Measurements from ENCODE around the gene TMEM145.

TMEM145 gene

DNA sequence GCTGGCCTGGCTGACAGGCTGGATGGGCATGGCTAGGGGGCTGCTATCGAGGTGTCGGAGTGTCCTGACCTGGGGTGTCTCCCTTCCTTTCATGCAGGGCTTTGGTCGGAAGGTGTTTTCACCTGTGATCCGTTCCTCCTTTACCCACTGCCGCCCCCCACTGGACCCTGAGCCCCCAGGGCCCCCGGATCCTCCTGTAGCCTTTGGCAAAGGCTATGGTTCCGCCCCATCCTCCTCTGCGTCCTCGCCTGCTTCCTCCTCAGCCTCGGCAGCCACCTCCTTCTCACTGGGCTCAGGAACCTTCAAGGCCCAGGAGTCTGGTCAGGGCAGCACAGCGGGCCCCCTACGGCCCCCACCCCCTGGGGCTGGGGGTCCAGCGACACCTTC lies 23.0 kb upstream of the TMEM145 start:
- no peak for DNase-seq (ENCODE audit: low spot score)

GRCh38 chr19:42290523-42291434 lies 22.3 kb upstream of the TMEM145 start:
- DNase-seq (ENCODE audit: low spot score): peak; percentile 38

DNA sequence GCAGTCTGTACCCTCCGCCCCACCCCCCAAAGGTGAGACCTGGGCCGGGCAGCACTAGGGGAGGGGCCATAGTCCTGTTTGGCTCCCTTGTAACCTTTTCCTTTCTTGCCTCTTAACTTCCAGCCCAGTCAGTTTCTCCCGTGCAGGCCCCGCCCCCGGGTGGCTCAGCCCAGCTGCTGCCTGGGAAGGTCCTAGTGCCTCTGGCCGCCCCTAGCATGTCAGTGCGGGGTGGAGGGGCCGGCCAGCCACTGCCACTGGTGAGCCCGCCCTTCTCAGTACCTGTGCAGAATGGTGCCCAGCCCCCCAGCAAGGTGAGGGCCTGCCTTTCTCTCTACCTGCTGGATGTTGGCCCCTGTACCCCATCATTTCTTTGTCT lies 21.7 kb upstream of the TMEM145 start:
- DNase-seq (ENCODE audit: low spot score): no peak

DNA sequence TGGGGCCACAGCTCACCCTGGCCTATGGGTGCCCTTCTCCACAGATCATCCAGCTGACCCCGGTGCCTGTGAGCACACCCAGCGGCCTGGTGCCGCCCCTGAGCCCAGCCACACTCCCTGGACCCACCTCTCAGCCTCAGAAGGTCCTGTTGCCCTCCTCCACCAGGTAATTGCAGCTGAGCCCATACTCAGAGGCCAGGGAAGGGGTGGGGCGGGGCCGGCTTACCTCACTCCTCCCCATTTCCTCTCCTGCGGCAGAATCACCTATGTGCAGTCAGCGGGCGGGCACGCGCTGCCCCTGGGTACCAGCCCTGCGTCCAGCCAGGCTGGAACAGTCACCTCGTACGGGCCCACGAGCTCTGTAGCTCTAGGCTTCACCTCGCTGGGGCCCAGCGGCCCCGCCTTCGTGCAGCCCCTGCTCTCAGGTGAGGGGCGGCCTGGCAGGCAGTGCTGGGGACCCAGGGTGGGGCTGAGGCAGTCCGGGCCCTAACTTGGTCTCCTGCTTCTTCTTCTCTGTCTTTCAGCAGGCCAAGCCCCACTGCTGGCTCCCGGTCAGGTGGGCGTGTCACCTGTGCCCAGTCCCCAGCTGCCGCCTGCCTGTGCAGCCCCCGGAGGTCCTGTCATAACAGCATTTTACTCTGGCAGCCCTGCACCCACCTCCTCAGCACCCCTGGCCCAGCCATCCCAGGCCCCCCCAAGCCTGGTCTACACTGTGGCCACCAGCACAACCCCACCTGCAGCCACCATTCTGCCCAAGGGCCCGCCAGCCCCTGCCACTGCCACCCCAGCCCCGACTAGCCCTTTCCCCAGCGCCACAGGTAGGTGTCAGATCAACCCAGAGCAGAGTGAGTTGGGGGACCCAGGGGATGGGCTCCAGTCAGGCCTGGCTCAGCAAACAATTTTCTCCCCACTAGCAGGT lies 20.8 kb upstream of the TMEM145 start:
- DNase-seq (ENCODE audit: low spot score): no peak

GRCh38 chr19:42292963-42293362 lies 20.1 kb upstream of the TMEM145 start:
- DNase-seq (ENCODE audit: low spot score): no peak

DNA sequence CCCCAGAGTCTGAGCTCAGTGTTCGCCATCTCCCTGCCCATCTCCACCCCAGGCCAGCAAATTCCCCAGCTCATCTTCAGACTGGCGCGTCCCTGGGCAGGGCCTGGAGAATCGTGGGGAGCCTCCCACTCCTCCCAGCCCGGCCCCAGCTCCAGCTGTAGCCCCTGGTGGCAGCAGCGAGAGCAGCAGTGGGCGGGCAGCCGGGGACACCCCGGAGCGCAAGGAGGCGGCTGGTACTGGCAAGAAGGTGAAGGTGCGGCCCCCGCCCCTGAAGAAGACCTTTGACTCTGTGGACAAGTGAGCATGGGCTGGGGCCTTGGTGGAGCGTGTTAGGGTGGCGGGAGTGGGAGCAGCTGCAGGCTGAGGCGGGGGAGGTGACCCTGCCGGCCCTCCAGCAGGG lies 19.6 kb upstream of the TMEM145 start:
- no peak for DNase-seq (ENCODE audit: low spot score)

DNA sequence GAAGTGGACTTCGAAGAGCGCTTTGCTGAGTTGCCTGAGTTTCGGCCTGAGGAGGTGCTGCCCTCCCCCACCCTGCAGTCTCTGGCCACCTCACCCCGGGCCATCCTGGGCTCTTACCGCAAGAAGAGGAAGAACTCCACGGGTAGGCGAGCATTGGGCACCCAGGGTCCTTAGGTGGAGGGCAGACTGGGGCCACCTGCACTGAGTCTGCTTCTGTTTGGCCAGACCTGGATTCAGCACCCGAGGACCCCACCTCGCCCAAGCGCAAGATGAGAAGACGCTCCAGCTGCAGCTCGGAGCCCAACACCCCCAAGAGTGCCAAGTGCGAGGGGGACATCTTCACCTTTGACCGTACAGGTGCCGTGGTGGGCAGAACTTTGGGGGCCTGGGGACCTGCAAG lies 19.2 kb upstream of the TMEM145 start:
- no peak for DNase-seq (ENCODE audit: low spot score)

- DNase-seq (ENCODE audit: low spot score): no peak
Measured at GRCh38 chr19:42294471-42295137, 18.5 kb upstream of the TMEM145 start.

- no peak for DNase-seq (ENCODE audit: low spot score)
Measured at GRCh38 chr19:42295342-42295741, 17.8 kb upstream of the TMEM145 start.

GRCh38 chr19:42295831-42296525 lies 17.1 kb upstream of the TMEM145 start:
- peak; percentile 82 for DNase-seq (ENCODE audit: low spot score)

GRCh38 chr19:42297039-42297438 lies 16.1 kb upstream of the TMEM145 start:
- DNase-seq (ENCODE audit: low spot score): no peak

DNA sequence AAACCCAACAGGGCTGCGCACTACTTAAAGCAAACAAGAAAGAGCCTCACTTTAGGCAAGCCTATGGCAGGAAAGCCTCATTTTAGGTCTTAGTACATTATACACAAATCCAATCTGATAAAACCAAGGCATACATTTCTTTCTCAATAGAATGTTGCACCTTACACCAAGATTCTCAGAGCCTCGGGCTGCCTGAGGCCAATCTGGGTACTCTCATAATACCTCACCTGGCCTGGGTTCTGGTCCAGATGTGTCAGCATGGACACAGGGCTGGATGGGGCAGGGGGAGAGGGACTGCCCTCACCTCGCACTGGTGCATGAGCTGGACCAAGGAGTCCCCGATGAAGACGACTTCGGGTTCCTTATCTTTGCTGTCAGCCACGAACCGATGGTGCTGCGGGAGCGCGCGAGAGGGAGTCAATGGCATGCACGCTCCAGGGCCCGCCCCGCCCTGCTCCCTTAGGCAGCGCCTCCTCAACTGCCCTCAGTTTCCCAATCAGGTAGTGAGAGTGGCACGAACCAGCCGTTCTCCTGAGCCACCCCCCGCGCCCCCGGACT lies 11.4 kb upstream of the TMEM145 start, which contains the start of gene PRR19:
TSS of gene PRR19 (plus strand) at position 487 of the 558 bp plus-strand sequence. CDS start 7,453 bp downstream, outside the sequence.
- no peak for DNase-seq (ENCODE audit: low spot score)

DNA sequence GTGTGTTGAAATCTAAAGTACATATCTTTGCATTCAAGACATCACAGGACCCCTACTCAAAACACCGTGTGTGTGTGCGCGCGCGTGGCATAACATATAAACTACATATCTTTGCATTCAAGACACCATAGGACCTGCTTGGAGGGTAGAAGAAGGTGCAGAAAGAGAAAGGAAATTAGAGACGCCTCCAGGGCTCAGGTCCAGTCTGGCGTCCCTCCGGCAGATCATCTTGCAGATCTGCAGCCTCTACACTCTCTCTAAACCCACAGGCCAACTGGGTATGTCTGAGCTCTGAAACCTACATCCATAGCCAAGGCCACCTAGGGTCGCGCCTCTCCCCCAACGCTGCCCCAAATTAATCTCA lies 10.0 kb upstream of the TMEM145 start:
- no peak for DNase-seq (ENCODE audit: low spot score)

DNA sequence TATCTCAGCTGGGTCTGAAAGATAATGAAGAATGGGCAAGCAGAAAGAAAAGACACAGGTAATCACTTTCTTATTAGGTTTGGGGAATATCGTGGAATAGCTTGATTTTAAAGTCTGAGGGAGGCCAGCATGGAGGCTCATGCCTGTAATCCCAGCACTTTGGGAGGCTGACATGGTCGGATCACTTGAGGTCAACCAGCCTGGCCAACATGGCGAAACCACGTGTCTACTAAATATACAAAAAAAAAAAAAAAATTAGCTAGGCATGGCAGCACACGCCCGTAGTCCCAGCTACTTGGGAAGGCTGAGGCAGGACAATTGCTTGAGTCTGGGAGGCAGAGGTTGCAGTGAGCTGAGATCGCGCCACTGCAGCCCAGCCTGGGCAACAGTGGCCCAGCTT lies 9.2 kb upstream of the TMEM145 start:
- DNase-seq (ENCODE audit: low spot score): no peak

GRCh38 chr19:42306646-42307045 lies 6.5 kb upstream of the TMEM145 start:
- DNase-seq (ENCODE audit: low spot score): no peak

DNA sequence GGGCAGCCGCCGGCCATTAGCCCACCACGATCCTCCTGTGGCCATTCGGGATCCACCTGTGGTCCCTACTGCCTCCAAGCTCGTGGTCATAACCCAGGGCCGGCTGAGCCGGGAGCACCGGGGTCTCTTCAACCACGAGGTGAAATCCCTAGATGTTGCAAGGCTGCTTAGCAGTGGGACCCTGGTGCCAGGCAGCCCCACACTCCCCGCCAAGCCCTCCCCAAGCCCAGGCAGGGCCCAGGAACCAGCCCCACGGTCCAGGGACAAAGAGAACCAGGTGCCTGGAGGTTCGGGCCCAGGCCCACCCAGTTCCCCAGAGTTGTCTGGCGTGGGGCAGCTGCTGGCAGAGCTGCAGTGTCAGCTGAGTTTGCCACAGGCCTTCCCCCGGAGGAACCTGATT lies 3.4 kb upstream of the TMEM145 start:
- DNase-seq (ENCODE audit: low spot score): no peak

- DNase-seq (ENCODE audit: low spot score): no peak
Measured at GRCh38 chr19:42311657-42312056, 1.5 kb upstream of the TMEM145 start.

GRCh38 chr19:42312370-42312769 lies 739 bp upstream of the TMEM145 start:
- no peak for DNase-seq (ENCODE audit: low spot score)

- no peak for DNase-seq (ENCODE audit: low spot score)
Measured at GRCh38 chr19:42313840-42314755, 989 bp downstream of the TMEM145 start.

DNA sequence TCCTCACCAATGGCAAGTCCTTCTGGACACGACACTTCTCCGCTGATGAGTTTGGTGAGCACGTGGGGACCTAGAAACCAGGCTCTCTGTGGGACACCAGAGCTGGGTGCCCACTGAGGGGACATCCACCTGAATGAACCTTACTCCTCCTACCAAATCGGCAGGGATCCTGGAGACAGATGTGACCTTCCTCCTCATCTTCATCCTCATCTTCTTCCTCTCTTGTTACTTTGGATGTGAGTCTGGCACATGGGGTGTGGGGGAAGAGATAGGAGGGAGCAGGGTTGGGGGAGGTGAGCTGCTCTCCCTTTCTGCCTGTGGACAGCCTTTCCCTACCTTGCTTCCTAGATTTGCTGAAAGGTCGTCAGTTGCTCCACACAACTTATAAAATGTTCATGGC lies 1.9 kb downstream of the TMEM145 start:
- no peak for DNase-seq (ENCODE audit: low spot score)

All from GM03348 (cell line).